ENCODE data around the gene PRDM5.

Gene PRDM5

GRCh38 chr4:120902925-120903324, 19.6 kb downstream of the PRDM5 start:
- DNase-seq, result no peak

- DNase-seq, result no peak
Observed at GRCh38 chr4:120901731-120902130, 20.8 kb downstream of the PRDM5 start.

- no peak for DNase-seq
Observed at GRCh38 chr4:120897981-120898719, 24.4 kb downstream of the PRDM5 start.

GRCh38 chr4:120895554-120895953, 27.0 kb downstream of the PRDM5 start:
- no peak for DNase-seq

- DNase-seq, result no peak
Observed at GRCh38 chr4:120893314-120893713, 29.2 kb downstream of the PRDM5 start.

GRCh38 chr4:120886191-120886590, 36.3 kb downstream of the PRDM5 start:
- no peak for DNase-seq

GRCh38 chr4:120881846-120882245, 40.7 kb downstream of the PRDM5 start:
- DNase-seq, result no peak

GRCh38 chr4:120881351-120881750, 41.2 kb downstream of the PRDM5 start:
- no peak for DNase-seq

- no peak for DNase-seq
Observed at GRCh38 chr4:120877021-120877420, 45.5 kb downstream of the PRDM5 start.

- DNase-seq, result no peak
Observed at GRCh38 chr4:120874792-120875774, 47.4 kb downstream of the PRDM5 start.

GRCh38 chr4:120873554-120873953, 49.0 kb downstream of the PRDM5 start:
- no peak for DNase-seq

GRCh38 chr4:120871173-120871572, 51.4 kb downstream of the PRDM5 start:
- DNase-seq, result no peak

- peak; percentile 12 for DNase-seq
Observed at GRCh38 chr4:120870279-120870673, 52.2 kb downstream of the PRDM5 start.

- DNase-seq, result no peak
Observed at GRCh38 chr4:120869613-120870278, 52.8 kb downstream of the PRDM5 start.

- DNase-seq, result no peak
Observed at GRCh38 chr4:120867506-120867905, 55.0 kb downstream of the PRDM5 start.

GRCh38 chr4:120865985-120866384, 56.5 kb downstream of the PRDM5 start:
- no peak for DNase-seq

GRCh38 chr4:120864969-120865368, 57.6 kb downstream of the PRDM5 start:
- no peak for DNase-seq

- no peak for DNase-seq
Observed at GRCh38 chr4:120862432-120862831, 60.1 kb downstream of the PRDM5 start.

GRCh38 chr4:120861852-120862251, 60.7 kb downstream of the PRDM5 start:
- DNase-seq, result no peak

- DNase-seq, result no peak
Observed at GRCh38 chr4:120858776-120859175, 63.8 kb downstream of the PRDM5 start.

- DNase-seq, result no peak
Observed at GRCh38 chr4:120857312-120857711, 65.2 kb downstream of the PRDM5 start.

- DNase-seq, result no peak
Observed at GRCh38 chr4:120856294-120856693, 66.2 kb downstream of the PRDM5 start.

GRCh38 chr4:120855307-120856001, 67.1 kb downstream of the PRDM5 start:
- no peak for DNase-seq

All from NCI-H82 (cell line).